HepG2 (cell line): ENCODE measurements around the gene LRRC72. TPM values are rescaled to one million over a fixed set of nuclear protein-coding genes. Genes with fewer than 3 reads are reported as not detected.
"Not testable (repeated sequence)": the region's sequence is repeated elsewhere in the genome, so short reads cannot be mapped to it uniquely, and the experiment has no call there.

Experiments
- ATAC-seq: fragments of 200-7000 bp; cut with Tn5 transposase; 3 replicates; pipeline ENCODE4 v1.9.1; 2020; ENCODE audit warnings: mild to moderate bottlenecking, moderate library complexity
- BruUV-seq: library from RNA; stranded (reverse); fragments of 400-500 nt; replicated peaks from 2 replicates; lab custom pipeline; 2021; lab: Mats Ljungman, UMichigan
- CTCF ChIA-PET: fragments of 300-600 bp; formaldehyde crosslinking; extraction: SDS; loops from one replicate; lab custom pipeline; 2021; ENCODE audit warnings: low total read pairs, inconsistent platforms, low intra/inter-chr PET ratio; lab: Yijun Ruan, JAX
- POLR2A ChIA-PET: fragments of 350-600 bp; sonication (Branson Sonifier 250); formaldehyde crosslinking; loops from one replicate; lab custom pipeline; 2020; ENCODE audit warnings: antibody characterized with exemption, inconsistent platforms; lab: Yijun Ruan, JAX
- DNase-seq: peaks from one replicate; pipeline ENCODE4 v3.0.0-alpha.2; 2015; ENCODE audit warnings: low spot score
- FAIRE-seq: peaks from 3 replicates; lab custom pipeline; 2011; peaks lifted over from hg19 to GRCh38; lab: Jason Lieb, UNC
- H2AFZ ChIP-seq: one replicate; pipeline ENCODE4 v1.6.1; 2011; ENCODE audit warnings: low read length, inconsistent platforms
- H3K27ac ChIP-seq: fragments of 300-600 bp; 3 replicates; pipeline ENCODE4 v1.8.0; 2011; ENCODE audit warnings: mixed run types, mild to moderate bottlenecking, mixed read lengths, low read length, inconsistent platforms; ENCODE audit not compliant: insufficient read depth; ENCODE audit errors: extremely low read length
- H3K27me3 ChIP-seq, 2 experiments: fragments of 200-600 bp in 1 of 2; 2 replicates in 1 of 2; 3 replicates in 1 of 2; pipeline versions ENCODE4 v1.6.0 to v1.8.0; 2011; ENCODE audit warnings: low read length in 2 of 2, mild to moderate bottlenecking in 2 of 2, moderate library complexity in 2 of 2, inconsistent platforms in 1 of 2; ENCODE audit not compliant: insufficient read depth in 2 of 2, control insufficient read depth in 1 of 2
- H3K36me3 ChIP-seq, 2 experiments: fragments of 200-600 bp in 1 of 2; replicated peaks in 1 of 2; 2 replicates in 1 of 2; 3 replicates in 1 of 2; pipeline versions ENCODE4 v1.5.1 to v1.8.0; 2011; ENCODE audit warnings: low read length in 2 of 2, inconsistent platforms in 1 of 2; ENCODE audit not compliant: insufficient read depth in 2 of 2, control insufficient read depth in 1 of 2
- H3K4me1 ChIP-seq: 2 replicates; pipeline ENCODE4 v1.5.1; 2012; ENCODE audit warnings: low read length, inconsistent platforms; ENCODE audit not compliant: insufficient read depth
- H3K4me2 ChIP-seq: 2 replicates; pipeline ENCODE4 v1.6.0; 2011; ENCODE audit warnings: low read depth, low read length, inconsistent platforms
- H3K4me3 ChIP-seq, 3 experiments: fragments of 200-600 bp in 1 of 3; sonication (generic), shearing (Covaris generic) in 1 of 3; replicated peaks in 1 of 3; 2 replicates each; pipeline ENCODE4 v1.5.1; 2011 to 2016; ENCODE audit warnings: low read length in 3 of 3, inconsistent platforms in 2 of 3, low read depth in 2 of 3, mild to moderate bottlenecking in 2 of 3, control low read depth in 1 of 3, mixed read lengths in 1 of 3; ENCODE audit not compliant: insufficient read depth in 1 of 3
- H3K79me2 ChIP-seq: one replicate; pipeline ENCODE4 v1.6.1; 2011; ENCODE audit warnings: low read length, inconsistent platforms; ENCODE audit not compliant: insufficient read depth
- H3K9ac ChIP-seq: 2 replicates; pipeline ENCODE4 v1.6.0; 2011; ENCODE audit warnings: mild to moderate bottlenecking, low read depth, low read length, inconsistent platforms; ENCODE audit not compliant: insufficient read depth
- H3K9me3 ChIP-seq: 2 replicates; pipeline ENCODE4 v1.5.1; 2012; ENCODE audit warnings: mild to moderate bottlenecking, low read length
- H4K20me1 ChIP-seq: 2 replicates; pipeline ENCODE4 v1.6.0; 2011; ENCODE audit warnings: inconsistent platforms, mild to moderate bottlenecking, low read length, moderate library complexity; ENCODE audit not compliant: insufficient read depth
- MXD4 ChIP-seq: IDR thresholded peaks from 2 replicates; pipeline ENCODE4 v1.6.1; 2016; ENCODE audit warnings: mild to moderate bottlenecking, missing biosample characterization, missing genetic modification reagents
- ZNF160 ChIP-seq: sonication (generic); formaldehyde crosslinking; IDR thresholded peaks from 2 replicates; pipeline ENCODE4 v1.8.0; 2022; ENCODE audit warnings: mild to moderate bottlenecking, inconsistent platforms, missing genetic modification reagents
- ZNF614 ChIP-seq: IDR thresholded peaks from 2 replicates; pipeline ENCODE4 v1.6.1; 2018; ENCODE audit warnings: missing biosample characterization, missing genetic modification reagents, inconsistent platforms, borderline replicate concordance
- WGBS: methylation state at CpG from one replicate; pipeline ENCODE4 v1.1.6; 2017; ENCODE audit warnings: low lambda C conversion rate; 5-methylcytosine and 5-hydroxymethylcytosine counted together
- in situ Hi-C: cut with HindIII; loops from 2 replicates; pipeline ENCODE4 v1.10.0; 2017; ENCODE audit warnings: low pct_unique_long_range_greater_than_20kb; ENCODE audit not compliant: extremely low pct_ligation_motif_present
- intact Hi-C: fragments of 100-400 bp; cut with micrococcal nuclease; formaldehyde crosslinking; loops from one replicate; pipeline ENCODE4 v1.10.0; 2022; ENCODE audit not compliant: unreplicated experiment
- polyA plus RNA-seq, 8 experiments: library from polyadenylated mRNA; depleted of rRNA in 3 of 8; stranded (reverse) in 7 of 8; unstranded in 1 of 8; fragments of >200 nt; fragmentation: Illumina TruSeq in 4 of 8; extraction: Trizol in 4 of 8; gene quantifications; 2 replicates each; pipeline versions ENCODE4 v1.2.1 to v1.2.3, GENCODE V29; 2011 to 2016; ENCODE audit warnings: low read depth in 4 of 8, missing spikeins in 1 of 8, mixed read lengths in 1 of 8; ENCODE audit not compliant: insufficient read depth in 1 of 8
- total RNA-seq, 5 experiments: library from RNA; depleted of rRNA; stranded (reverse); fragments of >200 nt; fragmentation: Illumina TruSeq; extraction: Trizol; gene quantifications; 2 replicates each; pipeline ENCODE4 v1.2.3, GENCODE V29; 2016; ENCODE audit warnings: low read depth in 1 of 5

The LRRC72 gene
- total and polyA plus RNA-seq, 2 of the 13 experiments (the other 11 are each of a cell fraction or from before 2014, with no cell fraction given): not detected

GRCh38 chr7:16515785-16516685, 10.6 kb upstream of the LRRC72 start:
- Histone ChIP-seq H3K9me3 (no peaks in the 10 kb centered on the region), H3K9ac (no peak overlapping the region), H3K27ac (no peak overlapping the region), H3K4me1 (no peaks in the 10 kb centered on the region), H3K36me3 (no peaks in the 10 kb centered on the region), H3K27me3 (no peaks in the 10 kb centered on the region), H2AFZ (no peak overlapping the region), H3K4me3 (no peak overlapping the region), H3K4me2 (no peak overlapping the region), H4K20me1 (no peaks in the 10 kb centered on the region), H3K79me2 (no peaks in the 10 kb centered on the region)
- intact Hi-C loops: no loop called here
- ATAC-seq: no peak
- ChIA-PET CTCF (no interaction called here), POLR2A (no interaction called here)
- no TSS peak for BruUV-seq
- 19% methylated on average over 2 of the region's 2 CpGs for WGBS
- in situ Hi-C loops: no loop called here
- no peak for DNase-seq
- FAIRE-seq: no peak
- no peak for TF ChIP-seq ZNF614 (CRISPR knock-in tag)
- no peak for TF ChIP-seq MXD4 (CRISPR knock-in tag)
- no peak for TF ChIP-seq ZNF160 (CRISPR knock-in tag)

GRCh38 chr7:16519985-16520384, 6.6 kb upstream of the LRRC72 start:
- DNase-seq, H3K36me3 ChIP-seq, POLR2A ChIA-PET, H3K79me2 ChIP-seq, H3K9ac ChIP-seq, H3K4me2 ChIP-seq, intact Hi-C loops, BruUV-seq, H3K9me3 ChIP-seq, H3K27ac ChIP-seq, H2AFZ ChIP-seq, H3K27me3 ChIP-seq, ATAC-seq, H3K4me1 ChIP-seq, CTCF ChIA-PET, H3K4me3 ChIP-seq, H4K20me1 ChIP-seq, FAIRE-seq, in situ Hi-C loops: not testable (repeated sequence)
- WGBS: 0% methylated on average over 2 of the region's 2 CpGs
